ENCODE data around the gene SNAPC2. TPM values are rescaled to one million over a fixed set of nuclear protein-coding genes. Genes with fewer than 3 reads are reported as not detected.

The SNAPC2 gene
- total RNA-seq, 1 donor from 2014 or later, result 13.4 TPM

DNA sequence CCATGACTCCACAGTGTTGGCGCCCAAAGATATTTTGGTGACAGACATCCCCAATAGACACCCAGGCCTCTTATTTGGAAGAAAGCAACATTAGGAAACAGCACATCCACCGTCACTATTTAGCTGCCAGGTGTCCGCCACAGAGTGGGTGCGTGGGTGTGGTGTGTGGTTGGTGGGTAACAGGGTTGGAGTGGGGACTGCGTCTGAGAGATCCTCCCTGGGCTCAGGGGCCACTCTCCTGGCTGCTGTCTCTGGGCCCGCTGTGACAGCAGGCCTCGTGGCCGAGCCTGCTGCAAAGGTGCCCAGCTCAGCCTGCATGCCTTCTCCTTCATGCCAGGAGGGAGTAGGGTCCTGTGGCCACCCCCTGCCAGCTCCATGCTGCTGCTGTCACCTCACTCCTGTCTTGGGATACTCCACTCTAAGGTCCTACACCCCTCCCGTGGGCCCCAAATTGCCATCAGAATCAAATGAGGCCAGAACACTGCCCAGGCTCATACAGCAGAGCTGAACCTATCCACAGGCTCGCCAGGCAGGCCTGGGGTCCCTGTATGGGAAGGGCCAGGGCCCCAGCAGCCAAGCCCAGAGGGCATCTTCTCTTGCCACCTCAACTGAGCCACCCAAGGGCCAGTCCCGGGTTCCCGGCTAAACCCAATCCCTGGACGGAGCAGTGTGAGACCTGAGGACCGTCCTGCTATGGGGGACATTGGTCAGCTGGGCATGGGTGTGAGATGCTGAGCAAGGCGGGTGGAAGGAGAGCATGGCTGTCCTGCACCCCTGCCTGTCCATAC lies 48.1 kb downstream of the SNAPC2 start:
- peaks cover 30% of the 10 kb centered on the region for H3K36me3 ChIP-seq (ENCODE audit: control insufficient read depth, insufficient read depth, low read length)
- no peak overlapping the region for H3K4me3 ChIP-seq (ENCODE audit: low read depth, low read length)
- DNase-seq (ENCODE audit: low read depth) (no peak), FAIRE-seq (no peak)
- no peak for TF ChIP-seq CTCF (IDR thresholded peaks at IDR 0.05; ENCODE audit: insufficient read depth, low read length, severe bottlenecking)
- H3K27me3 ChIP-seq (ENCODE audit: control insufficient read depth, insufficient read depth, low read length), result no peaks in the 10 kb centered on the region

GRCh38 chr19:7968796-7969554 lies 48.8 kb downstream of the SNAPC2 start:
- no peak for TF ChIP-seq CTCF (IDR thresholded peaks at IDR 0.05; ENCODE audit: insufficient read depth, low read length, severe bottlenecking)
- Histone ChIP-seq H3K27me3 (ENCODE audit: control insufficient read depth, insufficient read depth, low read length) (no peaks in the 10 kb centered on the region), H3K36me3 (ENCODE audit: control insufficient read depth, insufficient read depth, low read length) (peaks cover 26% of the 10 kb centered on the region), H3K4me3 (ENCODE audit: low read depth, low read length) (no peak overlapping the region)
- FAIRE-seq, result no peak
- no peak for DNase-seq (ENCODE audit: low read depth)

- FAIRE-seq, result peak; percentile 7
- H3K36me3 ChIP-seq (ENCODE audit: control insufficient read depth, insufficient read depth, low read length), result peaks cover 25% of the 10 kb centered on the region
Observed at GRCh38 chr19:7969555-7969939, 49.4 kb downstream of the SNAPC2 start.

DNA sequence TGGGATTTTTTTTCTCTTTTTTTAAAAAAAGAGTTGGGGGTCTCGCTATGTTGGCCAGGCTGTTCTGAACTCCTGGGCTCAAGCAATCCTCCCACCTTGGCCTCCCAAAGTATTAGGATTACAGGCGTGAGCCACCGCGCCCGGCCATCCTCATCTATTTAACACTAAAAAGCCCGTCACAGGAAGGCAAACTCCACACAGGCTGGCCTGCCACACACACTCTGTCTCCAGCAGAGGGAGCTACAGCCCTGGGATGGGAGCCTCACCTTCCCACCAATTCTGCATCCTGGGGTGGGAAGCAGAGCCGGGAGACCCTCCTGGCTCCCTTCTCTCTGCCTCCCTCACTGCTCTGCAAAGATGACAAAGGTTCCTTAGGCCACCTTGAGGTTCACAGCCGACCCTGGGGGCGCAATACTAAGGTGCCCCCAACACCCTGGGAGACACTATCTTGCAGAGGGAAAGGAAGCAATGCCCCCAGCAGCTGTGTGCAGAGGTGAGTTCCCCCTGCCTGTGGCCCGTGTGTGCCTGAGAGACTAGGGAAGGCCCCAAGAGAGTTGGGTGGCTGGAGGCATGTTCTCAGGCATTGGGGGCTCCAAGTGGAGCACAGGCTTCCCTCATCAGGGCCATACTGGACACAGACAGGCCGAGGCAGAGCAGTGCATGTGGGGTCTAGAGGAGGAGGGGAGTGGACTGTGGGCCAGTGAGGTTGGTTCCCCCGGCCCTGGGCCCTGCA lies 50.7 kb downstream of the SNAPC2 start:
- no peaks in the 10 kb centered on the region for H3K27me3 ChIP-seq (ENCODE audit: control insufficient read depth, insufficient read depth, low read length)
- no peak overlapping the region for H3K4me3 ChIP-seq (ENCODE audit: low read depth, low read length)
- H3K36me3 ChIP-seq (ENCODE audit: control insufficient read depth, insufficient read depth, low read length), result peaks cover 28% of the 10 kb centered on the region
- TF ChIP-seq CTCF (IDR thresholded peaks at IDR 0.05; ENCODE audit: insufficient read depth, low read length, severe bottlenecking), result peak; percentile 87
- DNase-seq (ENCODE audit: low read depth) (peak; percentile 31), FAIRE-seq (no peak)

More at GRCh38 chr19:7969555-7969939, 49.4 kb downstream of the SNAPC2 start:
- no peak for TF ChIP-seq CTCF (IDR thresholded peaks at IDR 0.05; ENCODE audit: insufficient read depth, low read length, severe bottlenecking)
- no peak overlapping the region for H3K4me3 ChIP-seq (ENCODE audit: low read depth, low read length)
- no peak for DNase-seq (ENCODE audit: low read depth)
- H3K27me3 ChIP-seq (ENCODE audit: control insufficient read depth, insufficient read depth, low read length), result no peaks in the 10 kb centered on the region

DNA sequence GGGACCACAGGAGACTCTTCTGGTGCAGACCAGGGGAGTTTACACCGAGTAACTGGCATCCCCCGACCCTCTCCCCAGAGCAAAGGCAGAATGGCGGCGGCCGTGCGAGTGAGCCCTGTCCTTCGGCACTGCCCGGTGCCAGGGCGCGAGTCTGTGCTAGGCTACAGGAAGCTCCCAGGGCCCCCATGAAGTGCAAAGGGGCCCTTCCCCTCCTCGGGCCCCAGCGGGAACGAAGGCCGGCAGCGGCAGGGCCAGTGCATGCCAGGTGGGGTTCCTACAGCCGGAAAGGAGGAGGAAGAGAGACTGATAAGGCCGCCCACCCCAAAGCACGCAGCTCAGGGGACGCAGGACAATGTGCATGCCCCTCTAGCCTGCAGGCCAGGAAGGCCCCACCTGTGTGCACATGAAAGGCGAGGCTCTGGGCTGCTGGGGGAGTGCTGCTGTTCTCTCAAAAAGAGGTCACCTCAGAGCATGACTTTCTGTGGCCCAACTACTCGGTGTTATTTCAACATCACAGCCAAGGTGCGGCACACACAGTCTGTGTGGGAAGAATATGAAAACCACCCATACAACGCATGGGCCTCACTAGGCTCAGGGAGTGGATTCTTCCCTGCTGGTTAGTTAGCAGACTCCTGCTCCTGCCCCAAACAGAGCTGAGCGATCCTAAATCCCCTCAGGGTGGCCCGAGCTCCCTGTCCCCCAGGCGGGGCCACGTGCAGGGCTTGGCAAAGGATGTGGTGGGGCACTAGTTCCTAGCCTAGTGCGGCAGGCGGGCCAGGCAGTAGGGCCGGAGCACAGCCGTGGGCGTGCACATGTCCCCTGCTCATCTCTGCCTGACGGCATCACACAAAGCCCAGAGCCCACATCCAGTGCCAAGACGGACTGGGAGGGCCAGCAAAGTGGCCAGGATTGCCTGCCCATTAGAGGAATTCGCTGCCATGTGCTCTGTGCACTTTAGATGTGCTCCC lies 51.7 kb downstream of the SNAPC2 start:
- DNase-seq (ENCODE audit: low read depth), result no peak
- TF ChIP-seq CTCF (IDR thresholded peaks at IDR 0.05; ENCODE audit: insufficient read depth, low read length, severe bottlenecking), result no peak
- no peak for FAIRE-seq
- H3K27me3 ChIP-seq (ENCODE audit: control insufficient read depth, insufficient read depth, low read length), result no peaks in the 10 kb centered on the region
- peaks cover 29% of the 10 kb centered on the region for H3K36me3 ChIP-seq (ENCODE audit: control insufficient read depth, insufficient read depth, low read length)
- no peak overlapping the region for H3K4me3 ChIP-seq (ENCODE audit: low read depth, low read length)

Data from bronchial epithelial cell (primary cell).